CD4-positive, alpha-beta T cell treated with Interleukin-21 for 1 hour (primary cell): Measurements from ENCODE around the gene AXDND1.

Source experiments
- DNase-seq: peaks from one replicate; pipeline ENCODE4 v3.0.0-alpha.2; 2020

Gene AXDND1

GRCh38 chr1:179583771-179584320, 218.1 kb downstream of the AXDND1 start:
- DNase-seq, result no peak

GRCh38 chr1:179586107-179586823, 220.5 kb downstream of the AXDND1 start:
- no peak for DNase-seq

GRCh38 chr1:179587336-179587735, 221.6 kb downstream of the AXDND1 start:
- DNase-seq, result no peak

- no peak for DNase-seq
Observed at GRCh38 chr1:179588425-179589024, 222.8 kb downstream of the AXDND1 start.

- DNase-seq, result no peak
Observed at GRCh38 chr1:179589509-179589908, 223.7 kb downstream of the AXDND1 start.

- no peak for DNase-seq
Observed at GRCh38 chr1:179590671-179591070, 224.9 kb downstream of the AXDND1 start.

- no peak for DNase-seq
Observed at GRCh38 chr1:179591253-179591591, 225.5 kb downstream of the AXDND1 start.

GRCh38 chr1:179591592-179592580, 226.1 kb downstream of the AXDND1 start, which contains the start of gene TDRD5:
TDRD5 (plus strand) TSS chr1:179591832; CDS start chr1:179592616, 784 bp downstream.
- no peak for DNase-seq

- DNase-seq, result no peak
Observed at GRCh38 chr1:179598631-179599030, 232.9 kb downstream of the AXDND1 start.

- DNase-seq, result no peak
Observed at GRCh38 chr1:179599623-179600249, 234.0 kb downstream of the AXDND1 start.

- no peak for DNase-seq
Observed at GRCh38 chr1:179601093-179601492, 235.3 kb downstream of the AXDND1 start.
